HL-60 (cell line): ENCODE data around the gene SLC25A1.

ENCODE experiments used
- DNase-seq, 2 experiments: peaks; one replicate each; pipeline ENCODE4 v3.0.0-alpha.2; 2010 to 2020; ENCODE audit warnings: low read depth in 1 of 2, low spot score in 1 of 2
- H3K27ac ChIP-seq: fragments of 250-450 bp; sonication (Bioruptor Pico); replicated peaks from 2 replicates; pipeline ENCODE4 v1.5.1; 2020; ENCODE audit warnings: mild to moderate bottlenecking, moderate library complexity
- H3K27me3 ChIP-seq: fragments of 250-450 bp; sonication (Bioruptor Pico); 2 replicates; pipeline ENCODE4 v1.5.1; 2021; ENCODE audit warnings: mild to moderate bottlenecking, moderate library complexity; ENCODE audit not compliant: insufficient read depth, poor library complexity, severe bottlenecking
- H3K4me3 ChIP-seq: replicated peaks from 2 replicates; pipeline ENCODE4 v1.5.1; 2011; ENCODE audit warnings: mild to moderate bottlenecking, control low read depth, low read length; ENCODE audit not compliant: insufficient read depth
- GABPA ChIP-seq: IDR thresholded peaks from 2 replicates; pipeline ENCODE4 v1.6.1; 2012; ENCODE audit warnings: low read depth
- POLR2AphosphoS5 ChIP-seq: IDR thresholded peaks from 2 replicates; pipeline ENCODE4 v1.6.1; 2012; ENCODE audit warnings: low read depth
- REST ChIP-seq: IDR thresholded peaks from 2 replicates; pipeline ENCODE4 v1.6.1; 2012; ENCODE audit warnings: low read depth; ENCODE audit not compliant: insufficient replicate concordance
- SPI1 ChIP-seq: IDR thresholded peaks from 2 replicates; pipeline ENCODE4 v1.6.1; 2012; ENCODE audit warnings: low read depth, mild to moderate bottlenecking, borderline replicate concordance
- TF ChIP-seq, protein P1 (sequence below): IDR thresholded peaks from one replicate; pipeline ENCODE4 v1.5.1; 2011; ENCODE audit warnings: low read length, control low read depth, inconsistent platforms; ENCODE audit not compliant: insufficient read depth

The SLC25A1 gene

GRCh38 chr22:19150482-19151328, 27.8 kb downstream of the SLC25A1 start:
- Histone ChIP-seq H3K27me3 (peaks cover 34% of the 10 kb centered on the region), H3K27ac (no peak overlapping the region), H3K4me3 (no peak overlapping the region)
- no peak for TF ChIP-seq SPI1
- no peak for TF ChIP-seq POLR2AphosphoS5
- TF ChIP-seq GABPA = no peak
- TF ChIP-seq REST = no peak
- TF ChIP-seq, protein P1, sequence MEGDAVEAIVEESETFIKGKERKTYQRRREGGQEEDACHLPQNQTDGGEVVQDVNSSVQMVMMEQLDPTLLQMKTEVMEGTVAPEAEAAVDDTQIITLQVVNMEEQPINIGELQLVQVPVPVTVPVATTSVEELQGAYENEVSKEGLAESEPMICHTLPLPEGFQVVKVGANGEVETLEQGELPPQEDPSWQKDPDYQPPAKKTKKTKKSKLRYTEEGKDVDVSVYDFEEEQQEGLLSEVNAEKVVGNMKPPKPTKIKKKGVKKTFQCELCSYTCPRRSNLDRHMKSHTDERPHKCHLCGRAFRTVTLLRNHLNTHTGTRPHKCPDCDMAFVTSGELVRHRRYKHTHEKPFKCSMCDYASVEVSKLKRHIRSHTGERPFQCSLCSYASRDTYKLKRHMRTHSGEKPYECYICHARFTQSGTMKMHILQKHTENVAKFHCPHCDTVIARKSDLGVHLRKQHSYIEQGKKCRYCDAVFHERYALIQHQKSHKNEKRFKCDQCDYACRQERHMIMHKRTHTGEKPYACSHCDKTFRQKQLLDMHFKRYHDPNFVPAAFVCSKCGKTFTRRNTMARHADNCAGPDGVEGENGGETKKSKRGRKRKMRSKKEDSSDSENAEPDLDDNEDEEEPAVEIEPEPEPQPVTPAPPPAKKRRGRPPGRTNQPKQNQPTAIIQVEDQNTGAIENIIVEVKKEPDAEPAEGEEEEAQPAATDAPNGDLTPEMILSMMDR = no peak
- DNase-seq = no peak

GRCh38 chr22:19149991-19150390, 28.5 kb downstream of the SLC25A1 start, which contains the start of gene GSC2:
GSC2 (minus strand) TSS chr22:19150292; CDS start chr22:19150283, 9 bp downstream.
- Histone ChIP-seq H3K4me3 (no peak within 1 kb of the TSS; the same call in 1 of the 2 replicates), H3K27me3 (peaks cover 34% of the 10 kb centered on the region), H3K27ac (no peak within 1 kb of the TSS)
- DNase-seq = no peak
- TF ChIP-seq, protein P1 = no peak
- TF ChIP-seq GABPA (no peak), SPI1 (no peak)

DNA sequence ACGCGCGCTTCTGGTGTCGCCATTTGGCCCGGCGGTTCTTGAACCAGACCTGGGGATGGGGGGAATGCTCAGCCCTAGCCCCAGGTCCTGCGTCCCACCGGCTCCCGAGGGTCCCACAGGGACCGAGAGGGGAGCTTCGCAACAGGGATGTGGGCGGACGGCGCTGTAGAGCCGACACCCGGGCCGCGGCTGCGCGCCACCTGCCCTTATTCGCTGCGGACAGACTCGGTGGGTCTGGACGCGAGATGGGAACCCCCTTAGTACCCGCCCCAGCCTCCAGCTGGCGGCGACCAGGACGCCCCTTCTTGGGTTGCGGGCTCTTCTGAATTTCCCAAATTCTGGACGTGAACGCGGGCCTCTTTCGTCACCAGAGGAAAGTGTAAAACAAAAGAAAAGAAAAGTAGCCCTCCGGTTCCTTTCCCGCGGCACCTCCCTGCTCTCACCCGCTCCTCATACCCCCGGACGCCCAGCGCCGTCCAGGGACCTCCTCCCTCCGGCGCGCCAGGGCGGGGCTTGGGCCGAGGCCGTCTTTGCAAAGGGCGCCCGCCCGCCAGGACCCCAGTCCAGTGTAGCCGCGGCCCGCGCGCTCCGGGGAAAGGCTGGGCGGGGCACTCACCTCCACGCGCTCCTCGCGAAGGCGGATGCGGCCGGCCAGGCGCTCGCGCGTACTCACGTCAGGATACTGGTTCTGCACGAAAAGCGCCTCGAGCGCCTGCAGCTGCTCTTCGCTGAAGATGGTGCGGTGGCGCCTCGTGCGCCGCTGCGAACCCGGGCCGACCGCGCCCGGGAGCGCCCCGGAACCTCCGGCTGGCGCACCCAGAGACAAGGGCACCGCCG, 29.3 kb downstream of the SLC25A1 start:
- peak; percentile 36 to 48 for DNase-seq
- no peak overlapping the region; the same call in 1 of the 2 replicates for H3K4me3 ChIP-seq
- H3K27me3 ChIP-seq = peaks cover 34% of the 10 kb centered on the region
- TF ChIP-seq, protein P1 = no peak
- no peak for TF ChIP-seq SPI1
- TF ChIP-seq GABPA = no peak
- no peak for TF ChIP-seq REST
- no peak for TF ChIP-seq POLR2AphosphoS5
- H3K27ac ChIP-seq = no peak overlapping the region
